Measurements from ENCODE around the gene MAP2K4.

The MAP2K4 gene

GRCh38 chr17:12034538-12034937, 13.9 kb downstream of the MAP2K4 start:
- 0 out of 2 replicates have a peak, but pooled peaks cover 4% of the 10 kb centered on the region for H3K4me1 ChIP-seq (ENCODE audit: control insufficient read depth, low read length)
- no peak overlapping the region for H3K4me3 ChIP-seq (ENCODE audit: low read length)
- no peaks in the 10 kb centered on the region for H3K9me2 ChIP-seq (replicated peaks; ENCODE audit: control insufficient read depth, low read length)
- H3K27me3 ChIP-seq (ENCODE audit: control insufficient read depth, low read length) = no peaks in the 10 kb centered on the region
- H3K4me2 ChIP-seq (ENCODE audit: low read length) = no peak overlapping the region
- H3K36me3 ChIP-seq (ENCODE audit: control insufficient read depth, low read length) = peaks cover 7% of the 10 kb centered on the region; the same call in 1 of the 2 replicates
- H4K20me1 ChIP-seq (ENCODE audit: control insufficient read depth, insufficient read depth, low read depth, low read length) = no peaks in the 10 kb centered on the region
- no peaks in the 10 kb centered on the region for H3F3A ChIP-seq (ENCODE audit: control insufficient read depth, insufficient read depth)
- peaks cover 80% of the 10 kb centered on the region for H3K79me2 ChIP-seq (ENCODE audit: control insufficient read depth, low read length)
- no peak for TF ChIP-seq CTCF (IDR thresholded peaks at IDR 0.05; ENCODE audit: low read depth, low read length, poor library complexity, severe bottlenecking)
- no peak for TF ChIP-seq EZH2phosphoT487 (IDR thresholded peaks at IDR 0.05; ENCODE audit: borderline replicate concordance, low read length)
- H3K9me3 ChIP-seq (ENCODE audit: control insufficient read depth, insufficient read depth, low read length) = no peaks in the 10 kb centered on the region
- H3K27ac ChIP-seq (ENCODE audit: low read depth, low read length) = no peak overlapping the region

GRCh38 chr17:12035673-12036072, 15.0 kb downstream of the MAP2K4 start:
- no peak overlapping the region for H3K27ac ChIP-seq (ENCODE audit: low read depth, low read length)
- no peak overlapping the region for H3K4me3 ChIP-seq (ENCODE audit: low read length)
- H3F3A ChIP-seq (ENCODE audit: control insufficient read depth, insufficient read depth) = no peaks in the 10 kb centered on the region
- no peaks in the 10 kb centered on the region for H3K27me3 ChIP-seq (ENCODE audit: control insufficient read depth, low read length)
- no peaks in the 10 kb centered on the region for H3K9me3 ChIP-seq (ENCODE audit: control insufficient read depth, insufficient read depth, low read length)
- H3K4me2 ChIP-seq (ENCODE audit: low read length) = no peak overlapping the region
- no peak for TF ChIP-seq EZH2phosphoT487 (IDR thresholded peaks at IDR 0.05; ENCODE audit: borderline replicate concordance, low read length)
- no peak for TF ChIP-seq CTCF (IDR thresholded peaks at IDR 0.05; ENCODE audit: low read depth, low read length, poor library complexity, severe bottlenecking)
- H3K9me2 ChIP-seq (replicated peaks; ENCODE audit: control insufficient read depth, low read length) = no peaks in the 10 kb centered on the region
- H3K4me1 ChIP-seq (ENCODE audit: control insufficient read depth, low read length) = 0 out of 2 replicates have a peak, but pooled peaks cover 4% of the 10 kb centered on the region
- H4K20me1 ChIP-seq (ENCODE audit: control insufficient read depth, insufficient read depth, low read depth, low read length) = no peaks in the 10 kb centered on the region
- peaks cover 7% of the 10 kb centered on the region; the same call in 1 of the 2 replicates for H3K36me3 ChIP-seq (ENCODE audit: control insufficient read depth, low read length)
- peaks cover 80% of the 10 kb centered on the region for H3K79me2 ChIP-seq (ENCODE audit: control insufficient read depth, low read length)

- Histone ChIP-seq H3K4me3 (ENCODE audit: low read length) (no peak overlapping the region), H3K27me3 (ENCODE audit: control insufficient read depth, low read length) (no peaks in the 10 kb centered on the region), H3K9me3 (ENCODE audit: control insufficient read depth, insufficient read depth, low read length) (no peaks in the 10 kb centered on the region), H3K4me2 (ENCODE audit: low read length) (no peak overlapping the region), H3K9me2 (replicated peaks; ENCODE audit: control insufficient read depth, low read length) (no peaks in the 10 kb centered on the region), H4K20me1 (ENCODE audit: control insufficient read depth, insufficient read depth, low read depth, low read length) (no peaks in the 10 kb centered on the region), H3K27ac (ENCODE audit: low read depth, low read length) (no peak overlapping the region), H3K79me2 (ENCODE audit: control insufficient read depth, low read length) (peaks cover 70% of the 10 kb centered on the region), H3K36me3 (ENCODE audit: control insufficient read depth, low read length) (peaks cover 7% of the 10 kb centered on the region; the same call in 1 of the 2 replicates), H3F3A (ENCODE audit: control insufficient read depth, insufficient read depth) (no peaks in the 10 kb centered on the region), H3K4me1 (ENCODE audit: control insufficient read depth, low read length) (no peaks in the 10 kb centered on the region)
- TF ChIP-seq EZH2phosphoT487 (IDR thresholded peaks at IDR 0.05; ENCODE audit: borderline replicate concordance, low read length) (no peak), CTCF (IDR thresholded peaks at IDR 0.05; ENCODE audit: low read depth, low read length, poor library complexity, severe bottlenecking) (no peak)
These were observed 17.3 kb downstream of the MAP2K4 start for GRCh38 chr17:12037970-12038369.
